Left renal pelvis (tissue), 4 donors: ENCODE data around the gene FABP3. TPM values are rescaled to one million over a fixed set of nuclear protein-coding genes. Genes with fewer than 3 reads are reported as not detected.
A peak's percentile ranks its signal among the peaks of the same experiment; 100 is the strongest.
"Not testable (repeated sequence)": the region's sequence is repeated elsewhere in the genome, so short reads cannot be mapped to it uniquely, and the experiment has no call there.

Experiments used
- DNase-seq, 4 donors: peaks; one replicate each; pipeline ENCODE4 v3.0.0-alpha.2; 2013; ENCODE audit warnings: low read depth in 4 of 4, low spot score in 3 of 4
- polyA plus RNA-seq, 4 donors: library from polyadenylated mRNA; unstranded; fragments of 120-200 nt; gene quantifications; one replicate each; pipeline ENCODE4 v1.2.1, GENCODE V29; 2013; ENCODE audit not compliant: insufficient read length in 4 of 4

FABP3 gene
- polyA plus RNA-seq, 4 donors = 35.4 to 79.0 (median 63.9) TPM

DNA sequence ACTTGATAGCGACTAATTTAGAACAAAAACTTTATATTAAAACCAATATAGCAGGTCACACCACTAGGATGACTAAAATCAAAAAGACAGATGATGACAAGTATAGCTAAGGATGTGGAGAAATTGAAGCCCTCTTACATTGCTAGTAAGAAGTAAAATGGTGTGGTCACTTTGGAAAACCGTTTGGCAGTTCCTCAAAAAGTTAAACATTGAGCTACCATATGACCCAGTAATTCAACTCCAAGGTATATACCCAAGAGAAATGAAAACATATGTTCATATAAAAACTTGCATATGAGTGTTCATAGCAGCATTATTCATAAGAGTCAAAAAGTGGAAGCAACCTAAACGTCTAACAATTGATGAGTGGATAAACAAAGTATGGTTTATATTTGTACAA lies 27.1 kb upstream of the FABP3 start:
- no peak for DNase-seq

DNA sequence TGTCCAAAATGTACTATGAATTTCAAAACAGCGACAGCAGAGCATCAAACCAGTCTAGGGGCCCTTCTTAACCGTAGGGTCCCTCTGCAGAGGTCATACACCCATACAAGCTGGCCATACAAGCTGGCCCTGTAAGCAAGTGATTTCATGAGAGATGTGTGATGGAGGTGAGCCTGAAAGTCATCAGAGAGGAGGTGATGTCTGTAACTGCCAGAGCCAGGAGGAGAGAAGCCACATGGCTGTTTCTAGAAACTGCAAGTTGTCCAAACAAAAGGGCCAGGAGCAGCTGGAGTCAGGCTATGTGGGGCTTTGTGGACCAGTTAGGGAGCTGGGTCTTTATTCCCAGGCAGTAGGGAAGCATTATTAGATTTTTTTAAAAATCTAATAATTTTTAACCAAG lies 25.4 kb upstream of the FABP3 start:
- DNase-seq = no peak

DNA sequence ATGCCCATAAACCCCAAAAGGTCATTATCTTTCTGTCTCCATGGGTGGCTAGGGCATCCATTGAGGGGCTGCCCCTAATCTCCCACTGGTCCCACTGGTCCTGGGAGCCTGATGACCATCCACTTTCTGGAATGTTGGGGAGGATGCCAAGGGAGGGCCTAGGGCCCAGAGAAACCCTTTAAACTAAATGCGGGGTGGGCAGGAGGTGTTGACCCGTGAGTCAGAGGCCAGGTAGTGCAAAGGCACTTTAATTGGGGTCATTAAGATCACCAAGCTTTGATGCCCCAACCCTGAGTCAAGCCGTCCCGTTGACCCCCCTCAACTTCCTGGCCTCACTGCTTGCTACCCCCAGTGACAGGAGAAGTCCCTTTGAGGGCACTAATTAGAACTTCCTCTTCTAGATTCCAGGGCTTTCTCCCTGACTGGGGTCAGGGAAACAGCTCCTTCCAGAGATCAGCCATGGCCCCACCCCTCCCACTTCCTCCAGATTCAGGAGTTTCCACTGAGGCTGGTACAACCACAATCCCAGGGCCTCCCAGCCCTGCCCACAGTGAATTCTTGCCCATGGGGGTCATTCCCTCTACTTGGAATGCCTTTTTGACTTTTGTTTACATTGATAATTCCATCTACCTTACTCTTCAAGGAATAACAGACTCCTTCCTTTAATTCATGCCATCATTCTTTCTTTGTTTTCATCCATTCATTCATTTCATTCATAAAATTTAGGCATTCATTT lies 24.7 kb upstream of the FABP3 start:
- DNase-seq = no peak

DNA sequence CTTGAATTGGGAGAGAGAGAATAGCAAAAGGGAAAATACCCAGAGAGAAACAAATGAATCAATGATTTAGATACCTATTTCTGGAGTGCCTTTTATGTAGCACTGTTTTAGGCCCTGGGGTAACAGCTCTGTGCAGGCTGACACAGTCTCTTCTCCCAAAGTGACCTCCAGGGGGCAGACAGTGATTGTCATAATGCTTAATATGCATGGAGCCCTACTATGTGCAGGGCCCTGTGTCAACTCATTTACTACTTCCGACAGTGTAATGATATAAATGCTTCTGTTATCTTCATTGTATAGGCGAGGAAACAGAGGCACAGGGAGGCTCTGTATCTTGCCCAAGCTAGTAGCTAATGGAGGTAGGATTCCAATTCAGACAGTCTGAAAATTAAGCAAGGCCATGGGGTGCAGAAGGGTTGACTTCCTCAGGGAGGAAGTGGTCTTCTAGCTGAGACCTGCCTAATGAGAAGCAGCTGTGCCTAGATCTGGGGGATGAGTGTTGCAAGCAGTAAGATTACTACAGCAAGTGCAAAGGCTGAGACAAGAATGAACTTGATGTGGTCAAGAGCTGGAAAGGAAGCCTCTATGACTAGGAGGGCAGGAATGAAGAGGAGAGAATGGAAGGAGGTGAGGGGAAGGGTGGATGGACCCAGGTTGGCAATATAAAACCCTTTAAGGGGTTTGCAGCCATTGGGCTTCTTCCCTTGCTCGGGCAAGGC lies 23.9 kb upstream of the FABP3 start:
- no peak for DNase-seq

- peak in 1 of 4 donors; percentile 57 for DNase-seq
Measured at GRCh38 chr1:31394584-31395193, 21.8 kb upstream of the FABP3 start.

GRCh38 chr1:31393463-31393862 lies 20.6 kb upstream of the FABP3 start:
- DNase-seq = no peak

GRCh38 chr1:31390071-31390470 lies 17.2 kb upstream of the FABP3 start:
- no peak for DNase-seq

DNA sequence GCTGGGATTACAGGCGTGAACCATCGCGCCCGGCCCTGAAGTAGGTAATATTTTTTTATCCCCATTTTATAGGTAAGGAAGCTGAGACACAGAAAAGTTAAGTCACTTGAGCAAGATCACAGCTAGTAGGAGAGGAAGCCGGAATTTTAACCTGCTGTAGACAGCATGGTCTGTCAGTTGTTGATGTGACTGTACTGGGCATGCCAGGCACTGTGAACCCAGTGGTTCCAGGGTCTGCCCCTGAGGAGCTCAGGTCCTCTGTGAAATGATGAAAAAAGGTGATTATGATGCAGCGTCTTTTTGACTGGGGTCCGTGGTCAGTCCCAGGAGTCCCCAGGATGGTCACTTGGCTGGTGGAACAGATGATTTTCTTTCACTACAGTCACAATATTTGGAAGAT lies 16.7 kb upstream of the FABP3 start:
- no peak for DNase-seq

DNA sequence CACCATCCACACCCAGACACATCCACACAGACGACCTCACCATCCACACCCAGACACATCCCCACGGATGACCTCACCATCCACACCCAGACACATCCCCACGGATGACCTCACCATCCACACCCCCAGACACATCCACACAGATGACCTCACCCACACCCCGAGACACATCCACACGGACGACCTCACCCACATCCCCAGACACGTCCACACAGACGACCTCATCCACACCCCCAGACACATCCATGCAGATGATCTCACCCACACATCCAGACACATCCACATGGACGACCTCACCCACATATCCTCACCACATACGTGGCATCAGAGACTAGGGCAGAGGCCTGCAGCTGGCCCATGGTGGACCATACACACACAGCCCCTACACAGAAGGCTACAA lies 14.7 kb upstream of the FABP3 start:
- no peak for DNase-seq

DNA sequence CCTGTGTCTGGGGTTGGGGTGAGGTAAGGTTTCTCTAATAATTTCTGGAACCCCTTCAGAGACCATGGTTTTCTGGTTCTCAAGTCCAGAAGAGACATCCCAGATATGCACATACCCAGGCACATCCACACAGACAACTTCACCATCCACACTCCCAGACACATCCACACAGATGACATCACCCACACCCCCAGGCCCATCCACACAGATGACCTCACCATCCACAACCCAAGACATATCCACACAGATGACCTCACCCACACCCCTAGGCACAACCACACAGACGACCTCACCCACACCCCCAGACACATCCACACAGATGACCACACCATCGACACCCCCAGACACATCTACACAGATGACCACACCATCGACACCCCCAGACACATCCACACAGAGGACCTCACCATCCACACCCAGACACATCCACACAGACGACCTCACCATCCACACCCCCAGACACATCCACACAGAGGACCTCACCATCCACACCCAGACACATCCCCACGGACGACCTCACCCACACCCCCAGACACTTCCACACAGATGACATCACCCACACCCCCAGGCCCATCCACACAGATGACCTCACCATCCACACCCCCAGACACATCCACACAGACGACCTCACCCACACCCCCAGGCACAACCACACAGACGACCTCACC lies 13.8 kb upstream of the FABP3 start:
- not testable (repeated sequence) for DNase-seq

- no peak for DNase-seq
Measured at GRCh38 chr1:31383967-31384366, 11.1 kb upstream of the FABP3 start.

GRCh38 chr1:31382379-31382989 lies 9.6 kb upstream of the FABP3 start:
- no peak for DNase-seq

DNA sequence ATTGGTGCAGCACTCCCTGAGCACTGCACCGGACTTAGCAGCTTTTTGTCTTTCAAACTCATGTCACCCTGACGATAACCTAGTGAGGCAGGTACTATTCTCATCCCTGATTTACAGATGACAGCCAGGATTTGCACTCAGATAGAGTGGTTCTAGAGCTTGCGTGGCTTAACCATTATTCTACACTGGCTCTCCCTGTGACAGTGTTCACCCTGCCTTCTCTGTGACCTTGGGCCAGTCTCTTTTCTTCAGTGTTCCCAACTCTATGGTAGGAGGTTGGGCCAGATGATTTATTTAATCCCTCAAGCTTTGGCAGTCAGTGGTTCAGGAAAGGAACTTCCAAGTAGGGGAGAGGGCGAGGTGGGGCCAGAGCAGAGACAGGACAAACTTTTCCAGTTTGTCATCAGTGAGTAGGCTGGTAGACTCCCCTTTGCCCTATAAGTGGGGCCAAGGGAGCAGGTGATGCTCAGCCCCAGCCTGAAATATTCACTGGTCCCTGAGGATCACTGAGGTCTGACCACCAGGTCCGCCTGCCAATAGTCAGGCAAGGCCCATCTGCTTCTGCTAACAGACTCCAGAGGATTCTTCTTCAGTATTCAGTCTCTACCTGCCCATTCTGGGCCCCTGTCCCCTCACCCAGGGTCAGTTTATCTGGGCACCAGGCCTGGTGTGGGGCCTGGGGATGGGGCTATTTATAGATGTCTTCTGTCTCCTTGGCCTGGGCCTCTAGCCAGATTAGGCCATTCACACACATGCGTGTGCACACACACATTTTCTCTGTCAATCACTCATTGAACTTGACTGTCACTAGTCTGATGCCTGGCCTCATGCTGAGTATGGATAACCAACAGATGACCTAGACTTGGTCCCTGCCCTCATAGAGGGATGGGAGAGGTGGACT lies 8.8 kb upstream of the FABP3 start:
- no peak for DNase-seq

GRCh38 chr1:31380181-31380580 lies 7.3 kb upstream of the FABP3 start:
- no peak for DNase-seq

DNA sequence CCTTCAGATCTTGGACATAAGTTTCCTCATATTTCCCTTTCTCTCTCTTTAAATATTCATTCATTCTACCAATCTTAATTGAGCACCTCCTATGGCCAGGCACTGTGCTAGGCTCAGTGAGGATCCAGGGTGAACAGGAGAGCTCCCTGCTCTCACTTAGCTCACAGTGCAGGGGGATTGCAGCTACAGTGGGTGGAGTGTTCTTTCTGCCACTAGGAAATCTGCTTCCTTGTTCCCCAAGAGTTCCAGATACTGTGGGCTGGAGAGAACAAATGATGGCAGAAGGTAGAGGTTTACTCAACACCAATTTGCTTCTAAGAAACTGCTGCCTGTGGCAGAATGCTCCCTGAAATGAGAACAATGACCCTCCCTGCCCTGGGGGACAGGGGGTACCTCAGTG lies 5.1 kb upstream of the FABP3 start:
- no peak for DNase-seq

- no peak for DNase-seq
Measured at GRCh38 chr1:31377364-31377863, 4.5 kb upstream of the FABP3 start.

DNA sequence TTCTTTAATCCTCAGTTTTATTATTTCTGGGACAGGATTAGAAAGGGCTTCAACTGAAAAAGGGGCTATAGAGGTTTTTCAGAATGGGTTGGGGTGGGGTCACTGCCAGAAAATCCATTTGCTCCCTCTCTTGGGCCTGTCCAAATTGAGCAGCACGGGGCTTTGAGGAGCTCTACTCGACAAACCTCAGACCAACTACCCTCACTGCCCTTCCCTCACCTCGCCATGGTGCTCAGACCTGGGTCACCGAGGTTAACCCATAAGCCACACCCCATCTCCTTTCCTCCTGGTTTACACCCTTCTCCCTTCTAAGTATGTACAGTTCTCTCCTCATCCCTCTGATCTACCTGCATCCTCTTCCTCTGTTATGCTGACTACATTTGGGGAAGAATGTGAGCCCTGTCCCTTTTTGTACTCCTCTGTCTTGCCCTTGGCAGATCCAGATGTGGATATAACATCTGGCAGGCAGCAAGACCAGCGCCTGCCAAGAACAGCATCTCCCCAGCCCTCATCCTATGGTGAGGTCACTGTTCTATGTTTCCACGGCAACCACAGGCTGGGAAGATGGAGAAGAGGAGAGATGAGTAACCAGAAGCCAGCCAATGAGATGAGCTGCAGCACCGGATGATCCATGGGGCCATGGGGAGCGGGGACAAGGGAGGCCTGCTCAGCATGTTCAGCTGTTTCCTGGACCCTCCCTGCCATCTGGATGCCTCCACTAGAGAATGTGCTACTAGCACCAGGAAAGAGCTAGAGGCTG lies 3.7 kb upstream of the FABP3 start:
- no peak for DNase-seq

- no peak for DNase-seq
Measured at GRCh38 chr1:31374511-31375196, 1.8 kb upstream of the FABP3 start.
